Measurements from ENCODE around the gene ANKRD55.

DNA sequence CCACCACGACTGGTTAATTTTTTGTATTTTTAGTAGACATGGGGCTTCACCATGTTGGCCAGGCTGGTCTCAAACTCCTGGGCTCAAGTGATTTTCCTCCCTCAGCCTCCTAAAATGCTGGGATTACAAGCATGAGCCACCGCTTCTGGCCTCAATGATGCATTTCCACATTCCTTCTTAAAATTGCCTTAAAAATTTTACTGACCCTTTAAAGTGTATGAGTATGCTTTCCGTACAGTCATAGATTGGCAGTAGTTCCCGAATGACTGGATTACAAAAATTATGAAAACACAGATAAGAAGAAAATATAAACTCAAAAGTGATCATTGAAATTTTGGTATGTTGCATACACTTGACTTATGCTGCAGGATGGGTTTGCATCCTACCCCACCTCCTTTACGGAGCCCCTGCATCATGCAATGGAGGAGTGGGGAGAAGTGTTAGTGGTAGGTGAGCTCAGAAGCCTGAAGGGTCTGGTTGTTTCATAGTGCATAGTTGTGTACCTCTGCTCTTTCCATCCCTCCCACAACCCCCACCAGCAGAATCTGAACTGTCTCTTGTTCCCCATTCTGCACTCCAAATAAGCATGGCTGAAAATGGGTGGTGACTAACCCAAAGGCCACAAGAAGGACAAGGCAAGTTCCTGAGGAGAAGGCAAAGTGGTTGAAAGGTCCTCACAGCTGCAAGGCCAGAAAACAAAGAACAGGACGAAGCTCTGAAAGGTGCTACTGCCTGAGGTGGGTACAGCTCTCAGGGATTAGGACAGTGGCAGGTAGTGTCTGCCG, 26.8 kb downstream of the ANKRD55 start:
- TF ChIP-seq, protein P1, sequence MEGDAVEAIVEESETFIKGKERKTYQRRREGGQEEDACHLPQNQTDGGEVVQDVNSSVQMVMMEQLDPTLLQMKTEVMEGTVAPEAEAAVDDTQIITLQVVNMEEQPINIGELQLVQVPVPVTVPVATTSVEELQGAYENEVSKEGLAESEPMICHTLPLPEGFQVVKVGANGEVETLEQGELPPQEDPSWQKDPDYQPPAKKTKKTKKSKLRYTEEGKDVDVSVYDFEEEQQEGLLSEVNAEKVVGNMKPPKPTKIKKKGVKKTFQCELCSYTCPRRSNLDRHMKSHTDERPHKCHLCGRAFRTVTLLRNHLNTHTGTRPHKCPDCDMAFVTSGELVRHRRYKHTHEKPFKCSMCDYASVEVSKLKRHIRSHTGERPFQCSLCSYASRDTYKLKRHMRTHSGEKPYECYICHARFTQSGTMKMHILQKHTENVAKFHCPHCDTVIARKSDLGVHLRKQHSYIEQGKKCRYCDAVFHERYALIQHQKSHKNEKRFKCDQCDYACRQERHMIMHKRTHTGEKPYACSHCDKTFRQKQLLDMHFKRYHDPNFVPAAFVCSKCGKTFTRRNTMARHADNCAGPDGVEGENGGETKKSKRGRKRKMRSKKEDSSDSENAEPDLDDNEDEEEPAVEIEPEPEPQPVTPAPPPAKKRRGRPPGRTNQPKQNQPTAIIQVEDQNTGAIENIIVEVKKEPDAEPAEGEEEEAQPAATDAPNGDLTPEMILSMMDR (conservative IDR thresholded peaks at IDR 0.05): no peak
- TF ChIP-seq EZH2 (IDR thresholded peaks at IDR 0.05; ENCODE audit: low read depth): no peak

Measured in PC-9 (cell line).